ENCODE data around the gene PALLD.

Gene PALLD

DNA sequence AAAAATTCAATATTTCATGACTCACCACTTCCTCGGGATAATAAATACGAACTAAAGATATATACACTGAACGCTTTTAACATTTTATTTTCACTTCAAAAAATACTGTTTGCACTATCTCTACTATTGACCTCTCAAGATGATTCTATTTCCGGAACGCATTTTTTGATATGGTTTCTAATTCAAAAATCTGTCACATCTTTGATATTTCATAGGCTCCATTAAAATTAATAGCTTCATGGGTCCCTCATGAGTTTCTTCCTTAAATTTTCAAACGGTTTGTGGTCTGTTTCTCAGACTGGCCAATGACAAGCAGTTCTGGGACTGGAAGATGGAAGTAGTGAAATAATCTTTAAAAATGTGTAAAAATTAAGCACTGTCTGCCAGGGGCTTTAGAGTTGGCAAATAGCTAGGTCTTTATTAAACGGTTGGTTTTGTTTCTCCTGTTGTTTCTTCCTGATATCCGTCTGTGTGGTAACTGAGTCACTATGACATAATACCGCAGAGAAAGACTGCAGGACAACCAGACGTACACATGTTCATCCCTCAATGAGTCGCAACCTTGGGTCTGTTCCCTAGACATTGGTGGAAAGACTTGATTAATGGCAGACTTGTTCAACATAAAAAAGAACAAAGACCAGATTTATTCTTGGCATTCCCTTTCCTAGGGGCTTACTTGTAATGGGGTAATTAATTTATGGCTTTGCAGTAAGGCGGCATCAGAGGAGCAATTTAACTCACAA is 133.8 kb downstream of the PALLD start:
- DNase-seq: no peak

DNA sequence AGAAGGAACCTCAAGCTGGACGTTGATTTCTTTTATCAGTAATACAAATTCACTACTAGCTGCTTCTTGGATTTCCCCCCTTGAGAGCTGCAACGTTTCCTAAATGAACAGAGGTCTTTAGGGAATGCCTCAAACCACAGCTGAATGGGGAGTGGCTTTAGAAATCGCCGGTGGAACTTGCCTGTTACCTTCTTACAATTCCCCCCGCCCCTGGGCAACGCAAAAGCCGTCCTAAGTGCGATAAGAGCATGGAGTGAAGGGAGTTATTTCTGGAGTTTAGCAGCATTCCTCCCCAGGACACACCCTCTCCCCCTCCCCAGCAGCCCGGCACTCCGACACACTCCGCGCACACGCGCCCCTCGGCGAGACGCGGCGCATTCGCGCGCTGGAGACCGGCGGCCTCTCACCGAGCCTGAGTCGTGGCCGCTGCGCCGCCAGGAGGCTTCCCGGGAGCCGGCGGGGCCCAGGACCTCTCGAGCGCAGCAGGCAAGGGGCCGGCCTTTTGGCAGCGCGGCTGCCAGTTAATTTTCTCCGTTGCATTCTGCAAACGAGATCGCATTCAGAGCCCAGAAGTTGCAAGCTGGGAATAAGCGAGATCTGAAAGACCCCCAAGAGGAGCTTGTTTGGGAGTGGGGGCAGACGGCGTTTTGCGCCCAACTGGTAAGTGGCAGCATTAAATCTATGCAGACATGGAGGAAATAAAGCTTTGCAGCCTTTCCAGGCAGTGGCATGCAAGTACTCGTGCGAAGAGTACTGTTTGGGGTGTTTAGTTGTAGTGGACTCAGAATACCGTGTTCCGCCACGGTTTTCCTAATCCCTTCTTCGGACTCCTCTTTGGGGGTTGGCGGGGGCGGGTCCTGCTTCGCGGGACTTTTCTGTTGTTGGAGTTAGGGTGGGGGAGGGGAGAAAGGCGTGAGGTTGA is 134.7 kb downstream of the PALLD start:
- peak; percentile 59 for DNase-seq

DNA sequence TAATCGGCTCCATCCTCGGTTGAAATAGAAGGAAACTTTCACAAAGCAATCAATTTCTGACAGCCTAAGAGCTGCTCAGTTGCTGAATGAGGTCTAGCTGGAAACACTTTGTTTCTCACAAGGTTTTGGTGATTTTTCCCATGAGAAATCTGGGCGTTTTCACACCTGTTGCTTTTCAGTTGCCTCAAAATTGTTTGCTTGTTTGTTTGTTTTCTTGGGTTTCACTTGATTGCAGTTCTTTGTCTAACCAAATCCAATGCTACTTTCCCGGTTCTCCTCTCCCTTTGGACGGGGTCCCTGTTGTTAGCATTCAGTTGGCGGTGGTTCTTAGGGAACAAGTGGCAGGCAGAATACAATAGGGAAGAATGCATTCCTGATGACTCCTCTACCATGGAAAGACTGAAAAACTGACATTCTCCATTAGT is 135.5 kb downstream of the PALLD start:
- no peak for DNase-seq

DNA sequence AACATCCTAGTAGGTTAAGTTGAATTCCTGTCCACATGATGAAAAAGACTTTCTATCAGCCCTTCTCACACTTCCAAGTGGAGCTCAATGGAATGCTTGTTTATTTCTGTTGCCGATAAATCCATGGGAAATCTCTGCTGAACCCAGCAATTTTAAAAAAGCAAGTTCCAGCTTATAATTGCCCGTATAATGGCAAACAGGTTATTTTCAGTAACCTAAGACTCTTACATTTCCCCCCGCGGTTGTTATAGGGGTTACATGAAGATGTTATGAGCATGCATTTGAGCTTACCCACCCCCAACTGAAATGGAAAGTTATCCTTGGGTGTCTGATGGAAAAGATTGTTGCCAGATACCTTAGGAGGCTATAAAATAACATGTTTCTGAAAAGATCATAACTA is 136.2 kb downstream of the PALLD start:
- no peak for DNase-seq

GRCh38 chr4:168633496-168633895 is 136.6 kb downstream of the PALLD start:
- no peak for DNase-seq

- DNase-seq: no peak
Observed at GRCh38 chr4:168634276-168634802, 137.5 kb downstream of the PALLD start.

- no peak for DNase-seq
Observed at GRCh38 chr4:168636040-168636439, 139.2 kb downstream of the PALLD start.

- DNase-seq: no peak
Observed at GRCh38 chr4:168636506-168637196, 139.8 kb downstream of the PALLD start.

- DNase-seq: no peak
Observed at GRCh38 chr4:168637872-168638756, 141.3 kb downstream of the PALLD start.

- DNase-seq: no peak
Observed at GRCh38 chr4:168639914-168640313, 143.1 kb downstream of the PALLD start.

GRCh38 chr4:168641811-168642140 is 144.9 kb downstream of the PALLD start:
- no peak for DNase-seq

DNA sequence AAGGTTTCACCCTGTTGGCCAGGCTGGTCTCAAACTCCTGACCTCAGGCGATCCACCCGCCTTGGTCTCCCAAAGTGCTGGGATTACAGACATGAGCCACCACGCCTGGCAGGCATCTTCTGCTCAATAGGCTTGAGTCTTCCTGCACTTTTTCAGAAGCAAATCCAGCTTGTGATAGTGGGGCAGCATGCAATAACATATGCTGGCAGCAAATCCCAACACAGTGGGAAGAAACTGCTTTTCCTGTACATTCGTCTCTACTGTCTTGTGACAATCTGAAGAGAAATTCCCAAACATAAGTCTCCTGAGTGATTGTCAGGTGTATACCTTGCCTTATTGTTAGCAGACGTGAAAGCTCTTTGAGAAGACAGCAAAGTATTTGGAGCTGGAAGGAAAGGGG is 145.7 kb downstream of the PALLD start:
- no peak for DNase-seq

DNA sequence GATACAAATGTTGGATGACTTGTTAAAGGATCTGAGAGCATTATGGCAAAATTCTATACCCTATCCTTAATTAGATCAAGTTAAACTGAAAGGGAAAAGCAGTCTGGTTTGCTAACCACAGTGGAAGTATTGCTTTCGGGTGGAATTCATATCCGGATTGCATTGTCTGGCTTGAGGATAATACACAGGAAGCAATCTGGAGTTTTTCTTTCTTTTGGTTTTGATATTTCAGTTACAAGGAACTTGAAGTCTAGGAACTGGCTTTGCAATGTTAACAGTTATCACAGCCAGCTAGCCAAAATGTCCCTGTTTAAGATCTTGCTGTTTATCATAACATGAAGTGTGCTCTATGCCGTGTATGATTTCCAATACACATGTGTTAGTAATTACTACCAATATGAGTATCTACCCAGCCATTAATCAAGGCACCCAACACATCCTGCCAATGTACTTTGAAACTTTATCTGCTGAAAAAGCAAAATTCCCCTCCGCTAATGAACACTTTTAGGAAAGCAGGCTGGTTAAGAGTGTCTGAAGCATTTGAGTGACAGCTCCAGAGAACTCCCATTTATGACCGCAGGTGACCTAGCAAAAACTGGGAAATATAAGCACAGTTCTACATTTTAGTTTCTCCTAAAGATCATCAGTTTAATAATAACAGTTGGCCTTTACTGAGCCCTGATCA is 146.4 kb downstream of the PALLD start:
- no peak for DNase-seq

DNA sequence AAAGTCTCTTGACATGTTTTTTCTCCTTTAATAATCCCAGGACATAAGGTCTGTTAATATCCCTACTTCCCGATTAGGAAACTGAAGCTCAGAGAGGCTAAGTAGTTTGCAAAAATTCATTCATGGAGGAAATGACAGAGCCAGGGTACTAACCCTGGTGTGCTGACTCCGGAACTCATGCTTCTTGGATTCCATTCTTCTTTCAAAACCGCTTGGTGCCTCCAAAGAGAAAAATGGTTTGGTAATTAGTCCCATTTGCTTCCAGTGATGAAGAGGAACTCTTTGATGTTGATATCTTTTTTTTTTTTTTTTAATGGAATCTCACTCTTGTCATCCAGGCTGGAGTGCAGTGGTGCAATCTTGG is 146.9 kb downstream of the PALLD start:
- no peak for DNase-seq

GRCh38 chr4:168646001-168646768 is 149.3 kb downstream of the PALLD start:
- DNase-seq: no peak

DNA sequence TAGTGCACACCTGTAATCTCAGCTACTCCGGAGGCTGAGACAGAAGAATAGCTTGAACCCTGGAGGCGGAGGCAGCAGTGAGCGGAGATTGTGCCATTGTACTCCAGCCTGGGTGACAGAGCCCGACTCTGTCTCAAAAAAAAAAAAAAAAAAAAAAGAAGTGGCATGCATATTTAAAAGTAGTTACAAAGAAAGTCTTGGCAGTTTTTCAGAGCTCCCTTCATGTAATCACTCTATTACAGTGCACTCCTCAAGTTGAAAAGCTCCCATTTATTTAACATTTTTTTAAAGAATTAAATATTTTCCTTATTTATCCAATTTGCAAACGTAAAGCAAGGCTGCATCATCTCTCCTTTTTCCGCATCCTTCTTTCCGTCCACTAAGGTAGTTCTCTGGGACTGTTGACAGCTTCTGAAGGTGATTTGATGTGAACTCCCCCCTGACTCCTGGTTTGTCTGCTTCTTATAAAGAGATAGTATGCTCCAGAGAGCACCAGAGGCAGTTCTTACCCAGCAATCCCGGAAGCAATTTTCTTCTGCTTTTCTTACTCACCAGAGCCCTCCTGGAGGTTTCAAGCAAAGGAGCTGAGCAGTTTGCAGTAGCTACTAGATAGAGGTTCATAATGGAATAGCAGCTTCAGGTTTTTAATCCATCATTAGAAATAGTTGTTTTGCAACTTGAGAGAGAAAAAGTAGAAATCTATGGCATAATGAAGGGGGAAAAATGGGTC is 151.0 kb downstream of the PALLD start:
- DNase-seq: no peak

DNA sequence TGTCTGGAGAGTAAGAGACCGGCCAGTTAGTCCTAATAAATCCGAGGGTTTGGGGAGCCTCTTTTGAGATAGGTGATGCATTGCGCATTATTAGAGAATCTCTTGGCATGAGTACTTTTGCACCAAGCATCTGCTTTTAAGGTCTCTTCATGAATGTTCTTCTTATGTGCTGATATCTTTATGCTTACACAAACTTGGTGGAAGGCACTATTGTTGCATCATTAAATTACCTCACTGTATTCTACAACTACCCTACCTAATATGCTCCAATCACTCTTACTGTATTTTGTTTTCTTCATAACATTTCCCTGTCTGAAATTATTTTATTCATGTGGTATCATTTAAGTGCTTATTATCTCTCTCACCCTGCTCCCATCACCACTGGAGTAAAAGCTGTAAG is 151.6 kb downstream of the PALLD start:
- DNase-seq: no peak

GRCh38 chr4:168648929-168649328 is 152.1 kb downstream of the PALLD start:
- DNase-seq: no peak

- DNase-seq: no peak
Observed at GRCh38 chr4:168651374-168651773, 154.5 kb downstream of the PALLD start.

GRCh38 chr4:168651864-168652263 is 155.0 kb downstream of the PALLD start:
- DNase-seq: no peak
